Measurements from ENCODE around the gene INPP5K. TPM values are rescaled to one million over a fixed set of nuclear protein-coding genes. Genes with fewer than 3 reads are reported as not detected.

The INPP5K gene
- total and polyA plus RNA-seq, 7 donors: 25.7 to 66.5 (median 41.0) TPM

DNA sequence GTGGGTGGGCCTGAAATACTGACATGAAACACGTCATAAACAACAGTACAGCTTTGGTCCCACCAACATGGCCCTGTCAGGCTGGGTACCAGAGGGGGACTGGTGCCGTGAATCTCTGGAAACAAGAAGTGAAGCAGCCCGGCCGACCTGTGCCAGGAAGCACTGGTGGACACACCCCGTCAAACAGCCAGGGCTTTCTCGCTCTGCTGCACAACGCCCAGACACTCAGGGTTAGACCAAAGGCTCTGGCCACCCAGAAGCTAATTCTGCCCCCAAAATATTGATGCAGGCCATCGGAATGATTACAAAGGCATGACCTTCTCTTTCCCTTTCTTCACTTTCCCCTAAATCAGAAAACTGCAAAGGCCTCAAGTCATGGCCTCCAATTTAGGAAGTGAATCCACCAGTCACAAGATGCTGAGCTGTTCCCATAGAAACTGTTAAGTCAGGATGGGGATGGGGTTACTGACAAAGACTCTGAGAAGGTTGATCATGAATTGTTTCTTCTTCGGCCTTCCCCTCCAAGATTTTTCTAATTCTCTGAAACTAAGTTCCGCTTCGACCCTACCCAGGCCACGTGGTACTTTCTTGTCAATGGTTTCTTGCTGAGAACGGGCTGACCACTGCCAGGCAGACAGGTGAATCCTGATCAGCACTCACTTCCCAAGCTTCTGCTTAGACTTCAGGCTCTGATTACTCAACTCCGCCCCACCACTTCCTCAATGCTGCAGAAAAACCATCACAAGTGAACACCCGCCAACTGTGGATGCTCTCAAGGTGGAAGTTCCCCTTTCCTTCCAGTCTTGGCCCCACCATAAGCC lies 39.4 kb upstream of the INPP5K start:
- peak overlapping the region in 3 of 4 donors; percentile 11 to 75 (median 74) for H3K27ac ChIP-seq
- H3K9me3 ChIP-seq: no peaks in the 10 kb centered on the region
- H3K36me3 ChIP-seq: peaks cover under 1 to 30% (median 13%) of the 10 kb centered on the region in 4 donors
- intact Hi-C loops (cut with DNase I): no loop called here
- H3K27me3 ChIP-seq: no peaks in the 10 kb centered on the region
- WGBS, 2 donors: 48 to 56% methylated on average over 15 of the region's 15 CpGs
- TF ChIP-seq POLR2AphosphoS5 (IDR thresholded peaks at IDR 0.05): no peak
- no peak for TF ChIP-seq POLR2A (IDR thresholded peaks at IDR 0.05)
- TF ChIP-seq, protein P1, sequence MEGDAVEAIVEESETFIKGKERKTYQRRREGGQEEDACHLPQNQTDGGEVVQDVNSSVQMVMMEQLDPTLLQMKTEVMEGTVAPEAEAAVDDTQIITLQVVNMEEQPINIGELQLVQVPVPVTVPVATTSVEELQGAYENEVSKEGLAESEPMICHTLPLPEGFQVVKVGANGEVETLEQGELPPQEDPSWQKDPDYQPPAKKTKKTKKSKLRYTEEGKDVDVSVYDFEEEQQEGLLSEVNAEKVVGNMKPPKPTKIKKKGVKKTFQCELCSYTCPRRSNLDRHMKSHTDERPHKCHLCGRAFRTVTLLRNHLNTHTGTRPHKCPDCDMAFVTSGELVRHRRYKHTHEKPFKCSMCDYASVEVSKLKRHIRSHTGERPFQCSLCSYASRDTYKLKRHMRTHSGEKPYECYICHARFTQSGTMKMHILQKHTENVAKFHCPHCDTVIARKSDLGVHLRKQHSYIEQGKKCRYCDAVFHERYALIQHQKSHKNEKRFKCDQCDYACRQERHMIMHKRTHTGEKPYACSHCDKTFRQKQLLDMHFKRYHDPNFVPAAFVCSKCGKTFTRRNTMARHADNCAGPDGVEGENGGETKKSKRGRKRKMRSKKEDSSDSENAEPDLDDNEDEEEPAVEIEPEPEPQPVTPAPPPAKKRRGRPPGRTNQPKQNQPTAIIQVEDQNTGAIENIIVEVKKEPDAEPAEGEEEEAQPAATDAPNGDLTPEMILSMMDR (IDR thresholded peaks at IDR 0.05): no peak
- TF ChIP-seq EP300 (IDR thresholded peaks at IDR 0.05): no peak
- no peak for DNase-seq
- no peak overlapping the region for H3K4me3 ChIP-seq
- peaks cover 0 to 58% (median 54%) of the 10 kb centered on the region in 4 donors for H3K4me1 ChIP-seq

- intact Hi-C loops (cut with DNase I): no loop called here
- DNase-seq: no peak
- 70 to 83% methylated on average over 9 of the region's 9 CpGs for WGBS, 2 donors
- H3K4me1 ChIP-seq: peaks cover 0 to 49% (median 45%) of the 10 kb centered on the region in 4 donors
- H3K27ac ChIP-seq: peak overlapping the region; percentile 11 to 75 (median 67)
- TF ChIP-seq POLR2A (IDR thresholded peaks at IDR 0.05) (no peak), EP300 (IDR thresholded peaks at IDR 0.05) (no peak), POLR2AphosphoS5 (IDR thresholded peaks at IDR 0.05) (no peak)
- TF ChIP-seq, protein P1 (IDR thresholded peaks at IDR 0.05): no peak
- no peaks in the 10 kb centered on the region for H3K27me3 ChIP-seq
- no peak overlapping the region for H3K4me3 ChIP-seq
- H3K9me3 ChIP-seq: no peaks in the 10 kb centered on the region
- H3K36me3 ChIP-seq: peaks cover 9 to 39% (median 20%) of the 10 kb centered on the region in 4 donors
Measured at GRCh38 chr17:1554751-1555540, 38.5 kb upstream of the INPP5K start.

GRCh38 chr17:1553354-1554266 lies 37.2 kb upstream of the INPP5K start:
- H3K27me3 ChIP-seq: no peaks in the 10 kb centered on the region
- peaks cover 0 to 37% (median 34%) of the 10 kb centered on the region in 4 donors for H3K4me1 ChIP-seq
- WGBS, 2 donors: 93 to 94% methylated on average over 12 of the region's 12 CpGs
- no peaks in the 10 kb centered on the region for H3K9me3 ChIP-seq
- no peak for DNase-seq
- H3K27ac ChIP-seq: peak overlapping the region in 3 of 4 donors; percentile 60 to 75 (median 74)
- H3K4me3 ChIP-seq: no peak overlapping the region
- intact Hi-C loops (cut with DNase I): no loop called here
- TF ChIP-seq POLR2A (IDR thresholded peaks at IDR 0.05): no peak
- TF ChIP-seq POLR2AphosphoS5 (IDR thresholded peaks at IDR 0.05): peak in 1 of 4 donors; percentile 53
- TF ChIP-seq, protein P1 (IDR thresholded peaks at IDR 0.05): no peak
- no peak for TF ChIP-seq EP300 (IDR thresholded peaks at IDR 0.05)
- H3K36me3 ChIP-seq: peaks cover 11 to 53% (median 22%) of the 10 kb centered on the region in 4 donors

DNA sequence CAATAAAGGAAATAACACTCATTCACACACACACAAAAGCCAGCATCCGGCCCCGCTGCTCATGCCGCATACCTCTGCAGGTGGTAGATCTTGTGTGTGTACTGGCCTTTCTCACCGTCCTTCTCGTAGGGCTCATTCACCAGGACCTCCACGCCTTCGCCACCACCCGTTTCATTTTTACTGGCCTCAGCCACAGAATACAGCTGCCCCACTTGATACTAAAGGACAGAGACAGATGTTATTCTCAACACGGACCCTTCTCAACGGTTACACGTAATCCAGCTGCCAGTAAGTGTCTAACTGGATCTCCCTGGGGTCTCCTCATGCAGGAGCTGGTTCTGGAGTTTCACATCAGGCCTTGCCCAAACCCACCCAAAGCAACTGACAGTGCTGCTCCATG lies 36.5 kb upstream of the INPP5K start:
- TF ChIP-seq EP300 (IDR thresholded peaks at IDR 0.05) (no peak), POLR2AphosphoS5 (IDR thresholded peaks at IDR 0.05) (no peak), POLR2A (IDR thresholded peaks at IDR 0.05) (no peak)
- TF ChIP-seq, protein P1 (IDR thresholded peaks at IDR 0.05): no peak
- Histone ChIP-seq H3K9me3 (no peaks in the 10 kb centered on the region), H3K36me3 (peaks cover 17 to 59% (median 27%) of the 10 kb centered on the region in 4 donors), H3K4me3 (no peak overlapping the region), H3K27me3 (no peaks in the 10 kb centered on the region), H3K27ac (peak overlapping the region in 3 of 4 donors; percentile 60 to 75 (median 74)), H3K4me1 (peaks cover 0 to 37% (median 34%) of the 10 kb centered on the region in 4 donors)
- 86 to 89% methylated on average over 11 of the region's 11 CpGs for WGBS, 2 donors
- intact Hi-C loops (cut with DNase I): no loop called here
- DNase-seq: no peak
